Ishikawa (cell line): Measurements from ENCODE around the gene RBM43.

ENCODE experiments used
- CEBPB ChIP-seq: IDR thresholded peaks from 2 replicates; pipeline ENCODE4 v1.6.1; 2012
- CREB1 ChIP-seq: IDR thresholded peaks from 2 replicates; pipeline ENCODE4 v1.6.1; 2012; ENCODE audit warnings: low read depth
- EGR1 ChIP-seq: IDR thresholded peaks from 2 replicates; pipeline ENCODE4 v1.6.1; 2012
- EP300 ChIP-seq: IDR thresholded peaks from 2 replicates; pipeline ENCODE4 v1.6.1; 2012; ENCODE audit warnings: borderline replicate concordance
- FOXM1 ChIP-seq: IDR thresholded peaks from 2 replicates; pipeline ENCODE4 v1.6.1; 2012; ENCODE audit warnings: low read depth, borderline replicate concordance
- MAX ChIP-seq: IDR thresholded peaks from 2 replicates; pipeline ENCODE4 v1.6.1; 2012
- NFIC ChIP-seq: IDR thresholded peaks from 2 replicates; pipeline ENCODE4 v1.6.1; 2012
- RAD21 ChIP-seq: IDR thresholded peaks from 2 replicates; pipeline ENCODE4 v1.6.1; 2012; ENCODE audit warnings: low read depth
- REST ChIP-seq: IDR thresholded peaks from 2 replicates; pipeline ENCODE4 v1.6.1; 2012; ENCODE audit warnings: low read depth, mild to moderate bottlenecking
- TAF1 ChIP-seq: IDR thresholded peaks from 2 replicates; pipeline ENCODE4 v1.6.1; 2012; ENCODE audit warnings: low read depth, mild to moderate bottlenecking
- TCF12 ChIP-seq: IDR thresholded peaks from 2 replicates; pipeline ENCODE4 v1.6.1; 2012; ENCODE audit warnings: low read depth
- TEAD4 ChIP-seq: IDR thresholded peaks from 2 replicates; pipeline ENCODE4 v1.6.1; 2012
- USF1 ChIP-seq: IDR thresholded peaks from 2 replicates; pipeline ENCODE4 v1.6.1; 2012
- YY1 ChIP-seq: IDR thresholded peaks from 2 replicates; pipeline ENCODE4 v1.6.1; 2012; ENCODE audit warnings: low read depth

GRCh38 chr2:151292141-151292540 lies 30.5 kb upstream of the RBM43 start:
- TF ChIP-seq RAD21 = no peak
- no peak for TF ChIP-seq MAX
- TF ChIP-seq TAF1 = no peak
- no peak for TF ChIP-seq FOXM1
- no peak for TF ChIP-seq REST
- TF ChIP-seq CREB1 = no peak
- no peak for TF ChIP-seq EP300
- no peak for TF ChIP-seq EGR1
- TF ChIP-seq NFIC = no peak
- no peak for TF ChIP-seq CEBPB
- TF ChIP-seq USF1 = no peak
- TF ChIP-seq TCF12 = no peak
- no peak for TF ChIP-seq YY1
- TF ChIP-seq TEAD4 = no peak
